Smooth muscle cell (in vitro differentiated cells): Measurements from ENCODE around the gene VWA8. TPM values are rescaled to one million over a fixed set of nuclear protein-coding genes. Genes with fewer than 3 reads are reported as not detected.

ENCODE experiments used
- DNase-seq: peaks from one replicate; lab custom pipeline; 2025; ENCODE audit not compliant: unreplicated experiment; lab: John Stamatoyannopoulos, UW
- H2AFZ ChIP-seq: fragments of 200-600 bp; sonication (generic); 2 replicates; pipeline ENCODE4 v1.6.0; 2016; ENCODE audit warnings: antibody characterized with exemption, low read depth, mild to moderate bottlenecking
- H3F3A ChIP-seq: fragments of 200-600 bp; sonication (generic); 2 replicates; pipeline ENCODE4 v1.6.0; 2017; ENCODE audit warnings: antibody characterized with exemption, low read depth
- H3K27ac ChIP-seq: fragments of 200-600 bp; sonication (generic); 2 replicates; pipeline ENCODE4 v1.5.1; 2016; ENCODE audit warnings: low read depth, mild to moderate bottlenecking
- H3K27me3 ChIP-seq: fragments of 200-600 bp; sonication (generic); 2 replicates; pipeline ENCODE4 v1.6.1; 2016; ENCODE audit warnings: low read depth, mild to moderate bottlenecking
- H3K36me3 ChIP-seq: fragments of 200-600 bp; sonication (generic); 2 replicates; pipeline ENCODE4 v1.5.1; 2016; ENCODE audit warnings: low read depth
- H3K4me1 ChIP-seq: fragments of 200-600 bp; sonication (generic); 2 replicates; pipeline ENCODE4 v1.5.1; 2016; ENCODE audit warnings: low read depth
- H3K4me2 ChIP-seq: fragments of 200-600 bp; sonication (generic); 2 replicates; pipeline ENCODE4 v1.6.0; 2016; ENCODE audit warnings: mild to moderate bottlenecking
- H3K4me3 ChIP-seq: fragments of 200-600 bp; sonication (generic); 2 replicates; pipeline ENCODE4 v1.5.1; 2016; ENCODE audit warnings: mild to moderate bottlenecking
- H3K79me2 ChIP-seq: fragments of 200-600 bp; sonication (generic); 2 replicates; pipeline ENCODE4 v1.6.0; 2016; ENCODE audit warnings: low read depth, mild to moderate bottlenecking
- H3K9ac ChIP-seq: fragments of 200-600 bp; sonication (generic); 2 replicates; pipeline ENCODE4 v1.6.0; 2016; ENCODE audit warnings: low read depth
- H3K9me3 ChIP-seq: fragments of 200-600 bp; sonication (generic); replicated peaks from 2 replicates; pipeline ENCODE4 v1.5.1; 2016; ENCODE audit warnings: low read depth
- H4K20me1 ChIP-seq: fragments of 200-600 bp; sonication (generic); 2 replicates; pipeline ENCODE4 v1.6.0; 2016; ENCODE audit warnings: low read depth
- WGBS: methylation state at CpG from one replicate; pipeline ENCODE4 v1.1.7; 2016; ENCODE audit warnings: low lambda C conversion rate; 5-methylcytosine and 5-hydroxymethylcytosine counted together
- polyA plus RNA-seq: library from polyadenylated mRNA; unstranded; fragments of >200 nt; fragmentation: Nextera tagmentation; extraction: Ambion mirVana; gene quantifications from 2 replicates; pipeline ENCODE4 v1.2.1, GENCODE V29; 2016
- total RNA-seq: library from RNA; depleted of rRNA; stranded (reverse); fragments of >200 nt; gene quantifications from 2 replicates; pipeline ENCODE4 v1.2.3, GENCODE V29; 2014
- TF ChIP-seq, protein P1 (sequence below): fragments of 200-600 bp; sonication (generic); IDR thresholded peaks from 2 replicates; pipeline ENCODE4 v1.5.1; 2017; ENCODE audit warnings: borderline replicate concordance, mild to moderate bottlenecking, antibody characterized with exemption; ENCODE audit not compliant: insufficient read depth, poor library complexity, severe bottlenecking

The VWA8 gene
- total and polyA plus RNA-seq, 2 experiments from 2014 or later: 2.6 to 14.4 TPM

DNA sequence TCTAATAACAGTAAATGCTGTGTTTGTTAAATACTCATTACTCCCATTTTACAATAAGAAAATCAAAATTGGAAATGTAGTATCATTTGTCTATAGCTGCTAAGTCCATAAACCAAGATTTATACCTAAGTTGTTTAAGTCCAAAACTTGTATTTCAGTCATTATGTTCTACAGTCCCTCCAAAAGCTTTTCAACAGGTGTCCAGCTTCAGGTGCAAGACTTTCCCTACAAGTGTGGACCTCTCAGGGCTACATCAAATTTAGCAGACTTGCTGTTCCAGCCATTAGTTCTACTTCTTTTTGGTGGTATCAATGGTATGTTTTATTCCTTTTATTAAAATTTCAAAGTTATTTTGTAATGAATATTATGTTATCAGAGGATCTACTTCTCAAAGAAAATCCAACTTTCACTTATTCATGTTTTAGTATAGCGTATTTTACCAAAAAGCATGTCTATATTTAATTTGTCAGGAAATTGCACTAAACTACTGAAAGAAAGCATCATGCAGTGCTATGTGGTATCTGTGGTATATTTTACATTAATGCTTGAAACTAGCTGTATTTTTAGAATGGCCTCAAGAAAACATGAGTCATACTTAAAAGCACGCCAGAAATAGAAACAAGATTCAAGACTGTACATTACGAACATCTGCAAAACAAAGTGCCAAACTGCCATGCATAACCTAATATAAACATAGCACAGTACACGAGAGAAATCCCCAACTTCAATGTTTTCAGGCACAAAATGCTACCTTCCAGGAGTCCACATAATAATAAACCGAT lies 44.5 kb downstream of the VWA8 start:
- Histone ChIP-seq H3K4me1 (peaks cover 18% of the 10 kb centered on the region), H3F3A (peaks cover 8% of the 10 kb centered on the region), H3K4me3 (peak overlapping the region; percentile 0), H3K9me3 (no peaks in the 10 kb centered on the region), H3K4me2 (peak overlapping the region; percentile 76), H2AFZ (no peak overlapping the region), H3K27me3 (no peaks in the 10 kb centered on the region), H3K9ac (peak overlapping the region; percentile 9), H4K20me1 (peaks cover 7% of the 10 kb centered on the region), H3K36me3 (no peaks in the 10 kb centered on the region), H3K27ac (peak overlapping the region; percentile 78), H3K79me2 (peaks cover 17% of the 10 kb centered on the region)
- TF ChIP-seq, protein P1, sequence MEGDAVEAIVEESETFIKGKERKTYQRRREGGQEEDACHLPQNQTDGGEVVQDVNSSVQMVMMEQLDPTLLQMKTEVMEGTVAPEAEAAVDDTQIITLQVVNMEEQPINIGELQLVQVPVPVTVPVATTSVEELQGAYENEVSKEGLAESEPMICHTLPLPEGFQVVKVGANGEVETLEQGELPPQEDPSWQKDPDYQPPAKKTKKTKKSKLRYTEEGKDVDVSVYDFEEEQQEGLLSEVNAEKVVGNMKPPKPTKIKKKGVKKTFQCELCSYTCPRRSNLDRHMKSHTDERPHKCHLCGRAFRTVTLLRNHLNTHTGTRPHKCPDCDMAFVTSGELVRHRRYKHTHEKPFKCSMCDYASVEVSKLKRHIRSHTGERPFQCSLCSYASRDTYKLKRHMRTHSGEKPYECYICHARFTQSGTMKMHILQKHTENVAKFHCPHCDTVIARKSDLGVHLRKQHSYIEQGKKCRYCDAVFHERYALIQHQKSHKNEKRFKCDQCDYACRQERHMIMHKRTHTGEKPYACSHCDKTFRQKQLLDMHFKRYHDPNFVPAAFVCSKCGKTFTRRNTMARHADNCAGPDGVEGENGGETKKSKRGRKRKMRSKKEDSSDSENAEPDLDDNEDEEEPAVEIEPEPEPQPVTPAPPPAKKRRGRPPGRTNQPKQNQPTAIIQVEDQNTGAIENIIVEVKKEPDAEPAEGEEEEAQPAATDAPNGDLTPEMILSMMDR: no peak
- WGBS: 22% methylated on average over 5 of the region's 5 CpGs
- no peak for DNase-seq

DNA sequence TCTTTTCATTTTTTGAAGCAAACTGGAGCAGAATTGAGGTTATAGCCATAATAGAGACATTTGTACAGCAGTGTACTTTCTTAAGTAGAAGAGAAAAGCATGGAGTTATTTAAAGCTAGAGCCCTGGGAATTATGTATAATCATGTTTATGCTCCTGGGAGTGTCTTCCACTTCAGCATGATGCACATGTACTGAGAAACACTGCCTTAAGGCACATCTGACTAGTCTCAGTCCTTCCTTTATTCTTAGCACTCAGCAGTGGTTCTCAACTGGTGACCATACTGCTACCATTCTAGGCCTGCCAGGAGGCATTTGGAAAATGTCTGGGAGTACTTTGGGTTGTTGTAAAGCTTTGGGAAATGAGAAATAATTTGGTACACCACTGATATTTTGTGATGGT lies 45.8 kb downstream of the VWA8 start:
- H3K27ac ChIP-seq: peak overlapping the region; percentile 7
- DNase-seq: no peak
- H3K4me3 ChIP-seq: no peak overlapping the region
- H3K9ac ChIP-seq: no peak overlapping the region
- no peak overlapping the region for H2AFZ ChIP-seq
- H3F3A ChIP-seq: peaks cover 8% of the 10 kb centered on the region
- no peaks in the 10 kb centered on the region for H3K27me3 ChIP-seq
- H3K36me3 ChIP-seq: no peaks in the 10 kb centered on the region
- H3K79me2 ChIP-seq: peaks cover 15% of the 10 kb centered on the region
- peaks cover 6% of the 10 kb centered on the region for H4K20me1 ChIP-seq
- no peaks in the 10 kb centered on the region for H3K9me3 ChIP-seq
- peak overlapping the region; percentile 1 for H3K4me2 ChIP-seq
- H3K4me1 ChIP-seq: peaks cover 18% of the 10 kb centered on the region
- TF ChIP-seq, protein P1: no peak

DNA sequence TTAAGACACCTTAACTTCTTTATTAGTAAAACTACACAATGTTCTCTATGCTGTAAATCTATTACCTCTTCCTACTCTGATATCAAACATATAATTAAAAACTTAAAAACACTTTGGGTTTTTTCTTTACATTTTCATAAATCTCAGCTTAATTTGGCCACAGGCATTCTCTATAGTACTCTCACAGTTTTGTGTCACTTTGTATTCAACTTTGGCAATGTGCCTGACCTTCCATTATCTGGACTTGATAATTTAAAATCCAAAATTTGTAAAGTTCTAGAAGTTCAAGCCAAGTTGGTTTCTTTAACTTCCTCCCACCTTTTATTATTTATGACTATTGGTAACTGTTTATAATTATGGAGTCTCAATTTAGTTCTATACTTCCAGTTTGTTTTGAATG lies 46.4 kb downstream of the VWA8 start:
- H3K27ac ChIP-seq: peak overlapping the region; percentile 7
- no peak overlapping the region for H3K9ac ChIP-seq
- peaks cover 3% of the 10 kb centered on the region for H4K20me1 ChIP-seq

More for the DNA sequence above, 46.4 kb downstream of the VWA8 start:
- DNase-seq: no peak
- Histone ChIP-seq H3K4me3 (no peak overlapping the region), H3K79me2 (peaks cover 12% of the 10 kb centered on the region), H3K4me1 (peaks cover 18% of the 10 kb centered on the region), H3F3A (peaks cover 8% of the 10 kb centered on the region), H2AFZ (no peak overlapping the region), H3K36me3 (no peaks in the 10 kb centered on the region), H3K27me3 (no peaks in the 10 kb centered on the region), H3K9me3 (no peaks in the 10 kb centered on the region), H3K4me2 (no peak overlapping the region)
- TF ChIP-seq, protein P1: no peak
